Uterus (tissue), 4 donors: ENCODE measurements around the gene GNGT2. TPM values are rescaled to one million over a fixed set of nuclear protein-coding genes. Genes with fewer than 3 reads are reported as not detected.

Experiments
- DNase-seq, 2 donors: peaks; one replicate each; pipeline ENCODE4 v3.0.0-alpha.2; 2019 to 2020
- H3K27ac ChIP-seq, 2 donors: fragments of 200-600 bp; sonication (generic); 1 replicate in 1 of 2; 2 replicates in 1 of 2; pipeline ENCODE4 v1.5.1; 2016 to 2018
- H3K27me3 ChIP-seq, 2 donors: fragments of 200-600 bp; sonication (generic); one replicate each; pipeline ENCODE4 v1.5.1; 2018 to 2019; ENCODE audit warnings: control low read depth in 1 of 2
- H3K36me3 ChIP-seq, 2 donors: fragments of 200-600 bp; sonication (generic); one replicate each; pipeline ENCODE4 v1.5.1; 2019; ENCODE audit warnings: control low read depth in 1 of 2
- H3K4me1 ChIP-seq, 2 donors: fragments of 200-600 bp; sonication (generic); one replicate each; pipeline ENCODE4 v1.5.1; 2018 to 2019; ENCODE audit warnings: control low read depth in 1 of 2
- H3K4me3 ChIP-seq, 2 donors: fragments of 200-600 bp; sonication (generic); 1 replicate in 1 of 2; 2 replicates in 1 of 2; pipeline ENCODE4 v1.5.1; 2018 to 2019; ENCODE audit warnings: mild to moderate bottlenecking in 1 of 2
- H3K9me3 ChIP-seq, 2 donors: fragments of 200-600 bp; sonication (generic); one replicate each; pipeline ENCODE4 v1.5.1; 2019; ENCODE audit warnings: control low read depth in 1 of 2
- POLR2A ChIP-seq, 2 donors: fragments of 450-650 bp; IDR thresholded peaks; one replicate each; pipeline ENCODE4 v1.6.1; 2016; ENCODE audit warnings: antibody characterized with exemption in 2 of 2, mild to moderate bottlenecking in 1 of 2, moderate library complexity in 1 of 2
- intact Hi-C: fragments of 100-400 bp; cut with DNase I; formaldehyde crosslinking; loops from one replicate; pipeline ENCODE4 v1.15.1; 2023; ENCODE audit warnings: low total_unique reads
- total RNA-seq, 4 donors: library from RNA; depleted of rRNA in 3 of 4; stranded (reverse); fragments of >200 nt in 3 of 4; gene quantifications; one replicate each; pipeline versions ENCODE4 v1.1.0 to v1.2.4, GENCODE V29; 2014 to 2023
- TF ChIP-seq, protein P1 (sequence below), 4 experiments: fragments of 200-600 bp in 2 of 4; fragments of 450-650 bp in 2 of 4; sonication (generic) in 2 of 4; IDR thresholded peaks; one replicate each; pipeline ENCODE4 v1.5.1; 2016 to 2019; ENCODE audit warnings: antibody characterized with exemption in 4 of 4, mild to moderate bottlenecking in 2 of 4, moderate library complexity in 1 of 4
- donor health status: DM: yes; HTN: yes; CAD: no.

The GNGT2 gene
- total RNA-seq, 4 donors from 2014 or later, result 5.5 to 6.7 TPM; not detected in 2

DNA sequence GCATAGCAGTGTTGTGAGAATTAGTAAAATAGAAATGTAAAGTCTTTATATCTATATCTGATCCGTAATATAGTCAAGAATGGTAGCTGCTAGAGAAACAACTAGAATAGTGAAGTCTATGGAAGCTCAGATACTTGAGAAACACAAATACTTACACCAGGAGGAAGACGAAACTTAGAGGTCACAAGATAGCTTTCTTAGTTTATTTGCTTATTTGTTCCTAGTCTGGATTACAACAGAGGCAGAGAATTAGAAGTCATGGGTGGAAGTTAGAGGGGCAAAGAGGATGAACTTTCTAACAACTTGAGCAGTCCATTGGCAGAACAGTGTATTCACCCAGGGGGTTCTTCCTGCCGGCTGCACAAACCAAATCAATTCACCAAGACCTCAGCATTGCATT, 13.9 kb downstream of the GNGT2 start:
- no peak overlapping the region for H3K27ac ChIP-seq

DNA sequence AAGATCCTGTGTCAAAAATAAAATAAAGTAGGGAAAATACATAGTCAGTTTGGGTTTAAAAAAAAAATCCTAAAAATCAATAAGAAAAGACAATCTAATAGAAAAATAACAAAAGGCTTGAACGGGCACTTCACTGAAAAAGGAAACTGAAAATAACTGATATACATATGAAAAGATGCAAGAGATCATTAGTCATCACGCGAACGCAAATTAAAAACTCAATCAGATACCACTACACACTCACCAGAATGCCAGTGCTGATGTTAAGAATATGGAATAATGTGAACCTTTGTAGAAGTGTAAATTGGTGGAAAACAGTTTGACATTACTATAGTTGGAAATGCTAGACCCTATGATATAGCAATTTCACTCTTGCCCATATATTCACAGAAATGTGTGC, 14.6 kb downstream of the GNGT2 start:
- H3K27ac ChIP-seq, result no peak overlapping the region
- TF ChIP-seq POLR2A (IDR thresholded peaks at IDR 0.05), result no peak
- TF ChIP-seq, protein P1, sequence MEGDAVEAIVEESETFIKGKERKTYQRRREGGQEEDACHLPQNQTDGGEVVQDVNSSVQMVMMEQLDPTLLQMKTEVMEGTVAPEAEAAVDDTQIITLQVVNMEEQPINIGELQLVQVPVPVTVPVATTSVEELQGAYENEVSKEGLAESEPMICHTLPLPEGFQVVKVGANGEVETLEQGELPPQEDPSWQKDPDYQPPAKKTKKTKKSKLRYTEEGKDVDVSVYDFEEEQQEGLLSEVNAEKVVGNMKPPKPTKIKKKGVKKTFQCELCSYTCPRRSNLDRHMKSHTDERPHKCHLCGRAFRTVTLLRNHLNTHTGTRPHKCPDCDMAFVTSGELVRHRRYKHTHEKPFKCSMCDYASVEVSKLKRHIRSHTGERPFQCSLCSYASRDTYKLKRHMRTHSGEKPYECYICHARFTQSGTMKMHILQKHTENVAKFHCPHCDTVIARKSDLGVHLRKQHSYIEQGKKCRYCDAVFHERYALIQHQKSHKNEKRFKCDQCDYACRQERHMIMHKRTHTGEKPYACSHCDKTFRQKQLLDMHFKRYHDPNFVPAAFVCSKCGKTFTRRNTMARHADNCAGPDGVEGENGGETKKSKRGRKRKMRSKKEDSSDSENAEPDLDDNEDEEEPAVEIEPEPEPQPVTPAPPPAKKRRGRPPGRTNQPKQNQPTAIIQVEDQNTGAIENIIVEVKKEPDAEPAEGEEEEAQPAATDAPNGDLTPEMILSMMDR (IDR thresholded peaks at IDR 0.05), result no peak
- H3K4me1 ChIP-seq, result no peaks in the 10 kb centered on the region
- intact Hi-C loops, result no loop called here
- no peak overlapping the region for H3K4me3 ChIP-seq
- no peaks in the 10 kb centered on the region for H3K9me3 ChIP-seq
- no peaks in the 10 kb centered on the region for H3K36me3 ChIP-seq
- no peak for DNase-seq
- no peaks in the 10 kb centered on the region for H3K27me3 ChIP-seq

More for the DNA sequence above, 13.9 kb downstream of the GNGT2 start:
- TF ChIP-seq POLR2A (IDR thresholded peaks at IDR 0.05), result no peak
- TF ChIP-seq, protein P1 (IDR thresholded peaks at IDR 0.05), result no peak
- H3K4me3 ChIP-seq, result no peak overlapping the region
- no peaks in the 10 kb centered on the region for H3K27me3 ChIP-seq
- H3K36me3 ChIP-seq, result no peaks in the 10 kb centered on the region
- no peaks in the 10 kb centered on the region for H3K9me3 ChIP-seq
- no peak for DNase-seq
- intact Hi-C loops, result no loop called here
- H3K4me1 ChIP-seq, result no peaks in the 10 kb centered on the region

DNA sequence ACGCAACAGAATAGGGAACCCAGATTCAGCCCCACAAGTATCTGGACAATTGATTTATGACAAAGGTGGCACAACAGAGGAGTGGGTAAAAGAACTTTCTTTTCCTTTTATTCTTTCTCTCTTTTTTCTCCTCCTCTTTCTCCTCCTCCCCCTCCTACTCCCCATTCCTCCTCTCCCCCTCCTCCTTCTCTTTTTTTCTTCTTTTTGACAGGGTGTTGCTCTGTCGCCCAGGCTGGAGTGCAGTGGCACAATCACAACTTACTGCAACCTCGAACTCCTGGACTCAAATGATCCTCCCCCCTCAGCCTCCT, 16.1 kb downstream of the GNGT2 start:
- Histone ChIP-seq H3K36me3 (no peaks in the 10 kb centered on the region), H3K4me1 (no peaks in the 10 kb centered on the region), H3K27ac (peak overlapping the region; percentile 97 to 100), H3K27me3 (no peaks in the 10 kb centered on the region), H3K4me3 (no peak overlapping the region), H3K9me3 (no peaks in the 10 kb centered on the region)
- intact Hi-C loops, result no loop called here
- TF ChIP-seq POLR2A (IDR thresholded peaks at IDR 0.05), result no peak
- TF ChIP-seq, protein P1 (IDR thresholded peaks at IDR 0.05), result no peak
- DNase-seq, result no peak

DNA sequence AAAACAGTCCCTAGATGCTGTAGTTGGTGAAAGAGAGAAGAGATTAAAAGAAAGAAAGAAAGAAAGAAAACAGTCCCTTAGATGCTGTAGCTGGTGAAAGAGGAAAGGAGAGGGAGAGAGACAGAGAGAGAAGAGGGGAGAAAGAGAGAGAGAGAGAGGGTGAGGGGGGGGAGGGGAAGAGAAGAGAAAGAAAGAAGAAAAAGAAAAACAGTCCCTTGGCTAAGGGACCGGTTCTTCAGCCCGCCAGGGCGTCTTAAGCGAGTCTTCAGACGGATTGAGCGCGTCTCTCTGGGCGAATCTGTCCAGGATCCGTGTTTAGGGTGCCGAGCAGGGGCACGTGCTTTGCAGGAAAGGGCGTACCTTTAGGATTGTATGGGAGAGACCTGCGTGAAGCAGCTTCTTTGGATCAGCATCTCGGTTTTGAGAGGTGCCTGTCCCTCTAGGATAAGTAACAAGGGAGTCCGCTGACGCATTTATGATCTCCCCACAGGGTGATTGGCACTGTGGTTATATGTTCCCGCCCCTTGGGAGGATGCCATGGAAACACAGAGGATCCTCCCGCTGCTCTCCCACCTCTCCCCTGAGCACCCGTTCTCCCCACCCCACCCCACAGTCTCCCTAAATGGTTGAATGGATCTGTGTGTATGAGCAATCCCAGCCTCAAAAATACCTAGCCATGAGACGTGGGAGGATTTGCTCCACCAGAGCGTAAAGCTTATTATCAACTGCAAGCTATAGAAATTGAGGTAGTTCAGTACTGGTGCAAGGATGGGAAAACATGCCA, 16.7 kb downstream of the GNGT2 start:
- Histone ChIP-seq H3K27ac (peak overlapping the region; percentile 97 to 100), H3K9me3 (no peaks in the 10 kb centered on the region), H3K4me3 (peak overlapping the region; percentile 80 to 93), H3K4me1 (no peaks in the 10 kb centered on the region), H3K36me3 (no peaks in the 10 kb centered on the region), H3K27me3 (no peaks in the 10 kb centered on the region)
- intact Hi-C loops, result no loop called here
- DNase-seq, result peak; percentile 73 to 88
- TF ChIP-seq, protein P1 (IDR thresholded peaks at IDR 0.05), result no peak
- TF ChIP-seq POLR2A (IDR thresholded peaks at IDR 0.05), result peak; percentile 24 to 37

DNA sequence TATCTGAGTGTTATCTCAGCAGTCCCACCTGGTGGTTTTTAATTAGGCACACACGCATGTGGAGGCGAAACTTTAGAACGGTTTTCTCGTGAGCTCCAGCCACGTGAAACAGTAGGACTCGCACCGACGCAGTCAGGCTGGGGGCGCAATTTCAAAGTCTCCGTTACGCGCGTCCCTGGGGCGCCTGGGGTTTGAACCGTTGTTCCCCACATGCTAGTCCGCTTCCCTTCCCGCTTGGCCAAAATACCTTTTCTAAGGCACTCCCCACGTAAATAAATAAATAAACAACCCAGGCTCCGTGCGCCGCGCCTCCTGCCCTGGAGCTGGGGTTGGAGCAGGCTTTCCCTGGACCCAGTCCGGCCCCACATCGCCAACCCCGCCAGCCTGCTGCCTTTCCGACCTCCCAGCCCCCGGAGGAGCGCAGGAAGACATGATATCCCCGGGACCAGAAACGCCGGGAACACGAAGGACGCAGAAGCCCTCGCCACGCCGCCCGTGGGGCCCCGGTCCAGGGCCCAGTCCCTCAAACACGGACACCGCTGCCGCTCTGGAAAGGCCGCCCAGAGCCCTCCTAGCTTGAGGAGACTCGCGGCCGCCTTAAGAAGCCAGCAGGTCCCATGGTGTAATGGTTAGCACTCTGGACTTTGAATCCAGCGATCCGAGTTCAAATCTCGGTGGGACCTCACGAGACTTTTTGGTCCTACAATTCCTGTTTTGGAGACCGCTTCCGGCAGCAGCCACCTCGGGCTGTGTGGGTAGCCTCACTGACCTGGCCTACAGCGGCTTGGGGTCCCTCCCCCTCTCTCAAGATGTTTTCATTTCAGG, 18.2 kb downstream of the GNGT2 start:
- H3K4me1 ChIP-seq, result no peaks in the 10 kb centered on the region
- no peaks in the 10 kb centered on the region for H3K36me3 ChIP-seq
- H3K27me3 ChIP-seq, result no peaks in the 10 kb centered on the region
- H3K9me3 ChIP-seq, result no peaks in the 10 kb centered on the region
- peak; percentile 92 to 95 for DNase-seq
- TF ChIP-seq POLR2A (IDR thresholded peaks at IDR 0.05), result no peak
- TF ChIP-seq, protein P1 (IDR thresholded peaks at IDR 0.05), result peak; percentile 36 to 46 (median 43)
- intact Hi-C loops, result no loop called here
- peak overlapping the region; percentile 97 to 100 for H3K27ac ChIP-seq
- H3K4me3 ChIP-seq, result peak overlapping the region; percentile 80 to 93
